H9 (cell line): ENCODE measurements around the gene OLFM1. TPM values are rescaled to one million over a fixed set of nuclear protein-coding genes. Genes with fewer than 3 reads are reported as not detected.
A peak's percentile ranks its signal among the peaks of the same experiment; 100 is the strongest.

ENCODE experiments used
- DNase-seq: peaks from one replicate; pipeline ENCODE4 v3.0.0-alpha.2; 2017
- H2AFZ ChIP-seq: one replicate; pipeline ENCODE4 v1.6.1; 2013; ENCODE audit warnings: mild to moderate bottlenecking, low read length, control low read depth, moderate library complexity
- H2AK5ac ChIP-seq: 2 replicates; pipeline ENCODE4 v1.6.1; 2013; ENCODE audit warnings: low read length, control low read depth, mixed read lengths; ENCODE audit not compliant: insufficient read length
- H2BK120ac ChIP-seq: one replicate; pipeline ENCODE4 v1.6.1; 2013; ENCODE audit warnings: low read depth, mild to moderate bottlenecking, low read length, control low read depth, inconsistent platforms; ENCODE audit not compliant: poor library complexity, severe bottlenecking
- H2BK12ac ChIP-seq: 2 replicates; pipeline ENCODE4 v1.6.1; 2013; ENCODE audit warnings: low read length, control low read depth, mixed read lengths, low read depth; ENCODE audit not compliant: insufficient read length
- H2BK15ac ChIP-seq: 2 replicates; pipeline ENCODE4 v1.6.1; 2013; ENCODE audit warnings: low read depth, low read length, control low read depth
- H2BK20ac ChIP-seq: one replicate; pipeline ENCODE4 v1.6.1; 2013; ENCODE audit warnings: low read depth, mild to moderate bottlenecking, low read length, control low read depth, inconsistent platforms; ENCODE audit not compliant: poor library complexity, severe bottlenecking
- H2BK5ac ChIP-seq: 2 replicates; pipeline ENCODE4 v1.6.1; 2013; ENCODE audit warnings: low read length, control low read depth, mixed read lengths; ENCODE audit not compliant: insufficient read length
- H3K14ac ChIP-seq: 2 replicates; pipeline ENCODE4 v1.6.1; 2013; ENCODE audit warnings: low read length, control low read depth; ENCODE audit not compliant: insufficient read depth
- H3K18ac ChIP-seq: 2 replicates; pipeline ENCODE4 v1.6.1; 2013; ENCODE audit warnings: low read depth, mild to moderate bottlenecking, mixed read lengths, low read length, control low read depth; ENCODE audit not compliant: insufficient read length
- H3K23ac ChIP-seq: 2 replicates; pipeline ENCODE4 v1.6.1; 2013; ENCODE audit warnings: low read length, control low read depth, mixed read lengths, low read depth; ENCODE audit not compliant: insufficient read length
- H3K23me2 ChIP-seq: 2 replicates; pipeline ENCODE4 v1.6.1; 2013; ENCODE audit warnings: low read depth, mild to moderate bottlenecking, mixed read lengths, low read length, control low read depth; ENCODE audit not compliant: insufficient read length, poor library complexity, severe bottlenecking
- H3K27ac ChIP-seq: 2 replicates; pipeline ENCODE4 v1.5.1; 2013; ENCODE audit warnings: low read length, control low read depth, mixed read lengths, low read depth; ENCODE audit not compliant: insufficient read length
- H3K27me3 ChIP-seq: 2 replicates; pipeline ENCODE4 v1.6.1; 2013; ENCODE audit warnings: low read length, control low read depth, inconsistent platforms; ENCODE audit not compliant: insufficient read depth
- H3K4ac ChIP-seq: 2 replicates; pipeline ENCODE4 v1.6.1; 2013; ENCODE audit warnings: low read depth, mild to moderate bottlenecking, control low read depth, inconsistent platforms, low read length, moderate library complexity
- H3K4me1 ChIP-seq: 2 replicates; pipeline ENCODE4 v1.6.1; 2013; ENCODE audit warnings: low read length, control low read depth, inconsistent platforms; ENCODE audit not compliant: insufficient read depth
- H3K4me2 ChIP-seq: 2 replicates; pipeline ENCODE4 v1.6.1; 2013; ENCODE audit warnings: low read length, control low read depth, mixed read lengths; ENCODE audit not compliant: insufficient read length, insufficient read depth
- H3K56ac ChIP-seq: 2 replicates; pipeline ENCODE4 v1.6.1; 2013; ENCODE audit warnings: low read depth, mild to moderate bottlenecking, mixed read lengths, low read length, control low read depth; ENCODE audit not compliant: insufficient read length
- H3K79me1 ChIP-seq: 2 replicates; pipeline ENCODE4 v1.6.1; 2013; ENCODE audit warnings: low read depth, mild to moderate bottlenecking, moderate library complexity, low read length, control low read depth, inconsistent platforms; ENCODE audit not compliant: insufficient read depth, poor library complexity, severe bottlenecking
- H3K79me2 ChIP-seq: 2 replicates; pipeline ENCODE4 v1.6.1; 2013; ENCODE audit warnings: low read length, control low read depth, inconsistent platforms; ENCODE audit not compliant: insufficient read depth
- H3K9ac ChIP-seq: 2 replicates; pipeline ENCODE4 v1.6.1; 2013; ENCODE audit warnings: low read length, control low read depth, mixed read lengths; ENCODE audit not compliant: insufficient read length; ENCODE audit errors: extremely low read depth
- H3K9me3 ChIP-seq: one replicate; pipeline ENCODE4 v1.6.1; 2013; ENCODE audit warnings: low read depth, low read length, inconsistent platforms; ENCODE audit not compliant: control insufficient read depth
- H3T11ph ChIP-seq: one replicate; pipeline ENCODE4 v1.6.1; 2013; ENCODE audit warnings: mild to moderate bottlenecking, low read length, control low read depth, inconsistent platforms
- H4K20me1 ChIP-seq: one replicate; pipeline ENCODE4 v1.6.1; 2013; ENCODE audit not compliant: control insufficient read depth, insufficient read length, insufficient read depth
- H4K5ac ChIP-seq: 2 replicates; pipeline ENCODE4 v1.6.1; 2013; ENCODE audit warnings: low read depth, mild to moderate bottlenecking, mixed read lengths, low read length, control low read depth; ENCODE audit not compliant: insufficient read length
- H4K8ac ChIP-seq: replicated peaks from 2 replicates; pipeline ENCODE4 v1.6.1; 2013; ENCODE audit warnings: low read length, control low read depth, mixed read lengths, low read depth; ENCODE audit not compliant: insufficient read length
- H4K91ac ChIP-seq: 2 replicates; pipeline ENCODE4 v1.6.1; 2013; ENCODE audit warnings: low read depth, mild to moderate bottlenecking, moderate library complexity, mixed read lengths, low read length, control low read depth; ENCODE audit not compliant: insufficient read length
- H3K27ac Mint-ChIP-seq, 3 experiments: 2 replicates in 2 of 3; 3 replicates in 1 of 3; pipeline ENCODE4 v1.8.0; 2020 to 2021; ENCODE audit warnings: mixed read lengths in 3 of 3, mild to moderate bottlenecking in 1 of 3, moderate library complexity in 1 of 3
- H3K27me3 Mint-ChIP-seq: 2 replicates; pipeline ENCODE4 v1.8.0; 2021; ENCODE audit warnings: low read depth, mild to moderate bottlenecking, moderate library complexity, mixed read lengths
- H3K36me3 Mint-ChIP-seq, 3 experiments: 2 replicates in 2 of 3; 3 replicates in 1 of 3; pipeline ENCODE4 v1.8.0; 2020 to 2021; ENCODE audit warnings: low read depth in 3 of 3, mixed read lengths in 3 of 3; ENCODE audit not compliant: insufficient read depth in 1 of 3
- H3K4me1 Mint-ChIP-seq, 2 experiments: 2 replicates each; pipeline ENCODE4 v1.8.0; 2020; ENCODE audit warnings: mixed read lengths in 2 of 2
- H3K4me3 Mint-ChIP-seq, 2 experiments: 2 replicates in 1 of 2; 3 replicates in 1 of 2; pipeline ENCODE4 v1.8.0; 2020 to 2021; ENCODE audit warnings: mild to moderate bottlenecking in 2 of 2, mixed read lengths in 2 of 2, moderate library complexity in 1 of 2
- H3K9me3 Mint-ChIP-seq, 2 experiments: 2 replicates in 1 of 2; 3 replicates in 1 of 2; pipeline ENCODE4 v1.8.0; 2020; ENCODE audit warnings: mild to moderate bottlenecking in 2 of 2, mixed read lengths in 2 of 2, moderate library complexity in 1 of 2
- CTCF ChIP-seq: fragments of 200-600 bp; sonication (generic); conservative IDR thresholded peaks from 3 replicates; pipeline ENCODE4 v1.8.0; 2021; ENCODE audit warnings: antibody characterized with exemption, mild to moderate bottlenecking
- WGBS: extraction: QIAGEN DNeasy Blood & Tissue Kit; methylation state at CpG from one replicate; pipeline ENCODE4 v1.1.7; 2013; ENCODE audit warnings: missing lambda C conversion rate, low lambda C conversion rate, mixed read lengths; ENCODE audit not compliant: insufficient read length; ENCODE audit errors: extremely low coverage; 5-methylcytosine and 5-hydroxymethylcytosine counted together
- total RNA-seq: library from RNA; stranded (reverse); gene quantifications from 2 replicates; pipeline ENCODE4 v1.2.1, GENCODE V29; 2021

The OLFM1 gene
- total RNA-seq, 1 experiment from 2014 or later = 34.1 TPM

GRCh38 chr9:135105938-135106491, 18.5 kb downstream of the OLFM1 start:
- Histone ChIP-seq H3K18ac (no peak overlapping the region), H3K79me1 (no peaks in the 10 kb centered on the region), H2BK120ac (no peak overlapping the region), H3K27me3 (no peaks in the 10 kb centered on the region), H2BK20ac (no peak overlapping the region), H3K4me2 (no peak overlapping the region), H3T11ph (no peak overlapping the region), H3K9me3 (no peaks in the 10 kb centered on the region), H4K8ac (no peak overlapping the region), H2BK15ac (no peak overlapping the region), H3K79me2 (no peaks in the 10 kb centered on the region), H2BK5ac (no peak overlapping the region), H3K23me2 (no peaks in the 10 kb centered on the region), H3K23ac (no peak overlapping the region), H2AK5ac (no peak overlapping the region), H3K4me1 (no peaks in the 10 kb centered on the region), H4K5ac (no peak overlapping the region), H4K91ac (no peak overlapping the region), H2BK12ac (no peak overlapping the region), H4K20me1 (no peaks in the 10 kb centered on the region), H3K4ac (no peak overlapping the region), H2AFZ (no peak overlapping the region), H3K14ac (no peak overlapping the region; the same call in 1 of the 2 replicates), H3K9ac (no peak overlapping the region), H3K56ac (no peak overlapping the region), H3K27ac (no peak overlapping the region)
- no CpG with 5 or more reads among the region's 21 CpGs for WGBS
- peak; percentile 48 for DNase-seq
- peaks cover 0 to 21% (median 11%) of the 10 kb centered on the region in 3 experiments; a peak in 6 of 7 replicates for H3K36me3 Mint-ChIP-seq
- H3K9me3 Mint-ChIP-seq = no peaks in the 10 kb centered on the region
- no peak overlapping the region for H3K4me3 Mint-ChIP-seq
- H3K27ac Mint-ChIP-seq = no peak overlapping the region
- no peaks in the 10 kb centered on the region for H3K27me3 Mint-ChIP-seq
- peaks cover 18 to 21% of the 10 kb centered on the region in 2 experiments for H3K4me1 Mint-ChIP-seq
- TF ChIP-seq CTCF = no peak
